Fibroblast of skin of left quadriceps (primary cell): ENCODE measurements around the gene STIM1.
A peak's percentile ranks its signal among the peaks of the same experiment; 100 is the strongest.
"Not testable (repeated sequence)": the region's sequence is repeated elsewhere in the genome, so short reads cannot be mapped to it uniquely, and the experiment has no call there.

Experiments
- DNase-seq, 2 experiments: peaks; one replicate each; pipeline ENCODE4 v3.0.0-alpha.2; 2013; ENCODE audit warnings: low read depth in 2 of 2

Gene STIM1

DNA sequence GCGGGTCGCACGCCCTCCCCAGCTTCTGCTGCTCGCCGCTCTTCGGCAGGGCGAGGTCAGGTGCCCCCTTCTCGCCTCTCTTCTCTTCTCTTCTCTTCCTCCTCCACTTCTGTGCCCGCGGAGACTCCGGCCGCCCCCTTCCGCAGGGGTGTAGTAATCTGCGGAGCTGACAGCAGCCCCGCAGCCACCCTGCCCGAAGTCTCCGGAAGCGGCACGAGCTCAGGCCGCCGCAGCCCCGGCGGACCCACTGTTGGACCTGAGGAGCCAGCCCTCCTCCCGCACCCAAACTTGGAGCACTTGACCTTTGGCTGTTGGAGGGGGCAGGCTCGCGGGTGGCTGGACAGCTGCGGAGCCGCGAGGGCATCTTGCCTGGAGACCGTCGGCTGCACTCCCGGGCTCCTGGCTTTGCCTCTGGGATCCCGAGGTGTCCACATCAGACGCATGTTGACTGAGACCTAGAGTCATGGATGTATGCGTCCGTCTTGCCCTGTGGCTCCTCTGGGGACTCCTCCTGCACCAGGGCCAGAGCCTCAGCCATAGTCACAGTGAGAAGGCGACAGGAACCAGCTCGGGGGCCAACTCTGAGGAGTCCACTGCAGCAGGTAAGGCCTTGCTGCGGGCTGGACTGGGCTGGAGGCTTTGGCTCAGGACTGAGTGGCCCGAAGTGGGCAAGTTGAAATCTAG, 486 bp downstream of the STIM1 start:
- DNase-seq, result no peak

DNA sequence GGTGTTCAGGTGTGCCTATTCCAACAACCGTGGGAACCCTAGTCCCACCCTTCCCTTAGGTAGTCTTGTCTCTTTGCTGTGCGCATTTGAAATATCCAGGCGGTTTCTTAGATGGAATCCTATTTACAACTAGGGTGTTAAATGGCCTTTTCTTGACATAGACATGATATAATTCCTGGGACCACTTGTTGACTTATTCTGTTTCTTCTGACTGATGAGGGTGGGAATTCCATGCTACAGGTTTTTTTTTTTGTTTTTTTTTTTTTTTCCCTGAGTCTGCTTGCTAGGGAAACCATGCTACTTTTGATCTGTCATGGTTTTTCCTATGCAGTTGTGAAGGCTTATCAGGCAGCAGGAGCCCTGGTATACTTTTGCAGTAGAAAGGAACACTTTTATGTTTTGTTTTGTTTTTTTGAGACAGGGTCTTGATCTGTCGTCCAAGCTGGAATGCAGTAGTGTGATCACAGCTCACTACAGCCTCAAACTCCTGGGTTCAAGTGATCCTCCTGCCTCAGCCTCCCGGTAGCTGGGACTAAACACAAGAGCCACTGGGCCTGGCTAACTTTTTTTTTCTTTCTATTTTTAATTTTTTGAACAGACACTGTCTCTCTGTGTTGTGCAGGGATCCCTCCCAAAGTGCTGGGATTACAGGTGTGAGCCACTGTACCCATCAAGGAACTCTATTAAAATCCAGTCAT, 1.5 kb downstream of the STIM1 start:
- no peak for DNase-seq

- DNase-seq, result no peak
Measured at GRCh38 chr11:3857628-3858027, 2.2 kb downstream of the STIM1 start.

DNA sequence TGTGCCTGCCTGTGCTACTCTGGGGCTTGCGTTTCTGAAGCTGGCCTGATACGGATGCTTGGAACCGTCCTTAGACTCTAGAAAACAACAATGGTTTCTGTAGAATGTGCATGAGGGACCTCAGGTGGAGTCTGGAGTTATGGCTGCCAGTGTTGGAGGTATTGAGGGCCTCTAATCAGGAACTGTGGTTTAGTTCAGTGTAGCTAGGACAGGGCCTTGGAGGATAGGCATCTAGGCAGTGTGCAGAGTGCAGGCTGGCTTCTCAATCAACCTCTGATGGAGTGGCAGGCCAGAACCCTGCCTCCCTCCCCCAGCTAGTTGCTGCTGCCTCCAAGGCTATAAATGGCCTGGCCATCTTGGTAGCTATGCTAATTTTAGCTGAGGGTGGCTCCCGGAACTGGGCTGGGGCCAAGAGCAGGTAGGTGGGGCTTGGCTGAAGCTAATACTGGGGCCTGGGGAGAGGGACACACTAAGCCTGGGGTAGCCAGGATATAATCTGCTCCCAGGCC, 4.0 kb downstream of the STIM1 start:
- no peak for DNase-seq

- DNase-seq, result no peak
Measured at GRCh38 chr11:3860375-3860774, 4.9 kb downstream of the STIM1 start.

- DNase-seq, result not testable (repeated sequence)
Measured at GRCh38 chr11:3860898-3861393, 5.5 kb downstream of the STIM1 start.

GRCh38 chr11:3861683-3862082, 6.2 kb downstream of the STIM1 start:
- no peak for DNase-seq

DNA sequence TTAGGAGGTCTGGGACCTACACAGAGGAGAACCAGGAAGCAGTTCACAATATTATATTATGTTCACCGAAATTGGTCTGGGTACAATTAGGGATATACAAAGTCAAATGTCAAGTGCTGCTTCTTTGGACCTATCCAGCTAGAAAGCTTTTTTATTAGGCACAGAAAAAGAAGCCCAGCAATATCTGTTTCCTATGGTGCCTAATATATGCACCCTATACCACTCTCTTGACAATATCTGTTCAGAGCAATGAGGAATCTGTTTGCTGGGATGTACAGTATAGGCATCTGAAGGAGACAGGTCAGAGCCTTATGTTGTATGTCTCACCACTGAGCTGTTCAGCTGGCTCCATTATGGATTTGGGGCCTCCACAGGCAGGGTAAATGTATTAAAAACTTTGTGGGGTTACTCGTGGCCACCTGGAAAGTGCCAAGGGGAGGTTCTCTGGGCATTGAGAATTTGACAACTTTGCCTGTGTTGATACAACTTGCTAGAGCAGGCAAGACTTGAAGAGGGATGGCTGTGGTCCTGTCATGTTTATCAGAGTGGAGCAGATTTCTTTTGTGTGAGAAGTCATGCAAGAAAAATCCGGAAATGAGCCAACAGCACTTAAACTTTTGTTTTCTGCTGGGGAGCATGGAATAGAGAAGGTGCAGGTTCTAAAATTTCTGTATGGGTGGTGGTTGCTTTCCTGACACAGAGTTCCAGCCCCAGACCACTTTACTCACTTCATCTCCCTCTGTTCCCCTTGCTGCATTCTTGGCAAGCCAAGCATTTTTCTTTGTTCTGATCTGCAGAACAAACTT, 10.1 kb downstream of the STIM1 start:
- DNase-seq, result peak; percentile 20

DNA sequence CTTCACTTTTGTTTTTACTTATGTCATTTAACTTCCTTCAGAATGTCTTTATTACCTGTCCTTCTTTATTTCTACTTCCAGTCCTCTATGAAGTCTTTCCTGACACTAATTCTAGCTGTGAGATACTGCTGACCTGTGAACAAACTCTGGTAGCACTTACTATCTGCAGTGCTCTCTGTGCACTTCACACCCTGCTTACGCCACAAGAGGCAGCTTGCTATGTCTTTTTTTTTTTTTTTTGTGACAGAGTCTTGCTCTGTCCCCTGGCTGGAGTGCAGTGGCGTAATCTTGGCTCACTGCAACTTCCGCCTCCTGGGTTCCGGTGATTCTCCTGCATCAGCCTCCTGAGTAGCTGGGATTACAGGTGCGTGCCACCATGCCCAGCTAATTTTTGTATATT, 10.7 kb downstream of the STIM1 start:
- DNase-seq, result no peak

DNA sequence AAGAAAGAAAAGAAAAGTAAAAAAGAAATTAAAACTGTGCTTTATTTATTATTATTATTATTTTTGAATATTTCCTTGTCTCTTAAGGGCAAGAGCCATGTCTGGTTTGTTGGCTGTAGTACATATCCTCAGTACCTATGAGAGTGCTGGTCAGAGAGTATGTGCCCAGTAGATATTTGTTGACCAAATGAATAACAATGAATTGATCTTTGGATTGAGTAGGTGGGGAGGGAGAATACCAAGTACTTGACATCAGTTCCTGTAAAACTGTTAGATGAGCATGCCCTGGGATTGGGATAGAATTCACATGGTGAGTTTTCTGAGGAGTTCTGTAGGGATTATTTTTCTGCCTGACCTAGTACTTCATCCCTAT, 11.4 kb downstream of the STIM1 start:
- no peak for DNase-seq

DNA sequence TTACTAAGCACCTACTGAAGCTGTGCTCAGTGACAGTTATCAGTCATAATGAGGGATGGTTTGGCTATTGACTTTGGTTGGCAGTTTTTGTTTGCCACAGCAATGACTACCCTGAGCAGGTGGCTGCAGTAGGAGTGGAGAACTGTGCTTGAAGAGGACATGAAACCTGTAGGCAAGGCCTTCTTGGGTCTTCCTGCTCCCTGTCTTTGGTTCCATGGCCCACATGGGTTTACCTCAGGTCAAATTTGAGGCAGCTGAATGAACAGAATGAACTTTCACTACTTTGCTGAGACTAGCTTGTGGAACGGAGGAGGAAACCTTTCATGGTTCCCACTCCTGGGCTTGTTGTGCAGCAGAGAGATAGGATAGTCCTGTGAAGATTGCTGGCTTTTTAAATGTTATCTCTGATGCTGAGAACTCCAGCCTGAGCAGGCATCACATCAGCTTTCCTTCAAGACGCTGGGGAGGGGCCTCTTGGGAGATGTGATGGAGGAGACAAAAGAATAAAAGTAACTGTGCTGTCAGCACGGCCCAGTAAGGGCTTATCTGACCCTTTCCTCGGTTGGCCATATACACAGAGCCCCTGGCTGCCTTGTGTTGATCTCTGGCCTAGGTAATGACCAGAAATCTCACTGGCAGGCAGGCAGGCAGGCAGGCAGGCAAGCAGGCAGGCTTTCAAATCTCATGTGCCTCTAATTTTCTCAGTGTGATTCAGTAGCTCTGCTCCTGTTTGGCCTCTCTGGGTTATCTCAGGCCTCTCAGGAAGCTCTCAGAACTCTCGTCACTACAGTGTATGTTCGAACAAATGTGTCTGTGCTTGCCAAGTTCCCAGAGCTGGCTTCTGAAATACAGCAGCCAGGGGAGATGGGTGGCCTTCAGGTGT, 12.0 kb downstream of the STIM1 start:
- no peak for DNase-seq

GRCh38 chr11:3873712-3874349, 18.4 kb downstream of the STIM1 start:
- no peak for DNase-seq

DNA sequence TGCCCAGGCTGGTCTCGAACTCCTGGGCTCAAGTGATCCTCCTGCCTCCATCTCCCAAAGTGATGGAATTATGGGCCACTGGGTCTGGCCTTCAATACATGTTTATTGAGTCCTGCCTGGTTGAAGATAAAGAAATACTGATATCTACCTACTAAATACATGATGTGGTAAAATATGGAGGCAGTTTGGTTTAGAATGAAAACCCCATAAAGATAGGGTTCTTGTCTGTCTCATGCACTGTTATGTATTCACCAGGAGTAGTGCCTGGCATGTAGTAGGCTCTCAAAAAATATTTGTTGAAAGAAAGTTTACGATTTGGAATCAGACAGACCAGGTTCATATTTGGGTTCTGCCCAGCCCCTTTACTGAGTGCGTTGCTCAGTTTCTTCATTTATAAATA, 21.1 kb downstream of the STIM1 start:
- DNase-seq, result no peak

DNA sequence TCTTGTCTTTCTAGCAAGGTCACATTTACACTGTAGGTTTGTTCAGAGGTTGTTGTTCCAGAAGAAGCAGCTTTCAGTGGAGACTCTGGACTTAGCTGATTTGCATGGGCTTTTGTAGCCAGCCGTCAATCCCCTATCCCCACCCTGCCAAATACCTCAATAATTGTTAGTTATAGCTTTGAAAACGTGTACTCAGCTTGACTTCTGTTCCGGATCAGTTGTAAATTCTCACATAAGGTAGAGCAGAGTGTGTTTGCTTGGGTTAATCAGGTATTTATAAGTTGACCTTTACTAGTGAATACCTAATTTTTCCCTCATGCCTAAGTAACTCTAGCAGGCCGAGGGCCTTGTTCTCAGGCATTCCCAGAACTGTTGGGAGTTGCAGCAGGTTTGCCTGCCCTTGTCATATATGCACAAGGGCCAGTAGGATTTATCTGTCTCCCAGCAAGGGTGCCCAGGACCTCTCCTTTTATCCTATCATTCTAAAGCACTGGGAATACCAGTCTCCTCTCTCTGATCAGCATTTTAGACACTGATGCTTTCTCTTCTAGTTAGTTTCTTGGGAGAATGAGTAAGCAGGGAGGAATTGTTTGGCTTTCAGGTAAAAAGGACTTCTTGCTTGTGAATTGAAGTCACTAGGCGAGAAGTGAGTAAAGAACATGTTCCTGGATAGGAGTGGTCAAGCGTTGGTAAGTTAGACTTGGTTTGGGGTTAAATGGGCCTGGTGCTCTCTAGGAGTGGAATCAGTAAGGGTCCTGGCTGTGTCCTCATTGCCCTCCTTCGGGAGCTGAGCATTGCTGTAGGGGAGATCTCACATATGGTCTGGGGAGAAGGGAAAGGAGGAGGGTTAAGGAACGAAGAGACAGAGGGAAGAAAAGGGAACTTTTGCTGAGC, 22.1 kb downstream of the STIM1 start:
- no peak for DNase-seq

DNA sequence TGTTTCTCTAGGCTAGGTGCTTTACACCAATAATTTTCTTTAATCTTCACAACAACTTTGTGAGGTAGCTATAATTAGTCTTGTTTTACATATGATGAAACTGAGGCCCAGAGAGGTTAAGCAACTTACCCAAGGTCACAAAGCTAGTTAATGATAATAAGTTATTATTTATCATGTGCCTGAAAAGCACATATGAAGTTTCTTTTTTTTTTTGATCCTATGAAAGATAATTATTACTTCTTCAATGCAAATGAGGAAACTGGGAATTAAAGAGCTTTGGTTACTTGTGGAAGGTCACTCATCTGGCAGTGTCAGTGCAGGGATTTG, 22.8 kb downstream of the STIM1 start:
- no peak for DNase-seq

DNA sequence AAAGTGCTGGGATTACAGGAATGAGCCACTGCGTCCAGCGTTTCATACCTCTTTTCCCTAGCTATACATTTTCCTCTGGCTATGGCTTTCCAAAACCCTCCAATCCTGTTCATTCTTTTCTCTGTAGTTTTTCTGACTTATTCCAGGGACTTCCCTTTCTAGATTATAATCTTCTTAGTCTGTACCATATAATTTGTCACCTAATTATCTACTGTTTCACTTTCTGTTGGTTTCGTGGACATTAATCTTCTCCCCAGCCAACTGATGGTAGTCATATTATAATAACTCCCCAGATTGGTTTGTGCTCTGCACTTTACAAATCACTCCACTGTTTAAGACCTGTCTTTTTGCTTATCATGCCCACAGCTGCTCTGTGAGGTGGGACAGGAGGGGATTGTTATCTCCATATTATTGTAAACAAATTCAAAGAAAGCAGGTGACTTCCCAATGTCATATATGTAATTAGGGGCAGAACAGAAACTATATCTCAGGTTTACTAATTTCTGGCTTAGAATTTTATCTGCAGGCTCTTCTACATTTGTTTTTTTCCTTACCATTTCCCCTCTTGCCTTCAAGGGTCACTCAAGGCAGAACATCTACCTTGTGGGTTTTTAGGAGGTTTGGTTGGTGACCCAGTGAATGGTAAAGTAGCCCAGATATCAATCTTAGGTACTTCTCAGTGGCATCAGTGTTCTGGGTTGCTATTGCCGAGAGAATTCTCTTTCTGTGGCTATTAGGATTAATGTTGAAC, 23.9 kb downstream of the STIM1 start:
- no peak for DNase-seq

DNA sequence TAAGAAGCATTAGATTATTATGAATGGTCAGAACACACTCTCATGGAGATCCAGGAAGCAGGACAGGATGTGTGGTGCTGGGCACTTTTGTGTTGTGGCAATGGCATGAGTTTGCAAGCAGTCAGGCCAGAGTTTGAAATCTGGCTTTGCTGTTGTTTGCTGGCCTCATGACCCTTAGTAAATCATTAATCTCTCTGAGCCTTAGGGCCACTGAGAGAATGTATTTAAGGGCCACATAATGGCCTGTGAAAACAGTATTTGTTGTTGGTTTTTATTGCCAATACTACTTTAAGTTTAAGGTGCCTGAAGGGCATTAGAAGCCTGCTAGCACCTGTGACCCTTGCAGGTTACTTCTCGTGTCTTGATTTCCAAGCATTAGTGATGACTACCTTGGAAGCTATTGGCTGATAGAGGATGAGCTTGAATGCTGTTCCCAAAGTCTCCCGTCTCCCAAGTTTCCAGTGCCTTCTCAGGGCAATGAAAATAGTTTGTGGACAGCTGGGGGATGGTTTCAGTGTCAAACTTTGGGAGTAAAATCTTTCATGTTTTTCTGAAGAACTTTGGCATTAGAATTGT, 24.6 kb downstream of the STIM1 start:
- DNase-seq, result no peak

- DNase-seq, result no peak
Measured at GRCh38 chr11:3880724-3881123, 25.3 kb downstream of the STIM1 start.

DNA sequence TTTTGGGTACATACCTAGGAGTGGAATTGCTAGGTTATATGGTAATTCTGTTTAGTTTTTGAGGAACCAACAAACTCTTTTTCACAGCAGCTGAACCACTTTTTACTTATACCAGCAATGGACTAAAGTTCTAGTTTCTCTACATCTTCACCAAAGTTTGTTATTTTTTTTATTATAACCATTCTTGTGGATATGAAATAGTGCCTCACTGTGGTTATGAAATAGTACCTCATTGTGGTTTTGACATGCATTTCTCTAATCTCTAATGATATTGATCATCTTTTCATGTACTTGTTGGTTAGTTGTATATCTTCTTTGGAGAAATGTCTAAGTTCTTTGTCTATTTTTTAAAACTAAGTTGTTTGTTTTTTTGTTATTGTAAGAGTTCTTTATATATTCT, 27.2 kb downstream of the STIM1 start:
- no peak for DNase-seq
